IMR-90 (cell line): ENCODE results near the gene UBALD1. TPM values are rescaled to one million over a fixed set of nuclear protein-coding genes. Genes with fewer than 3 reads are reported as not detected.
A peak's percentile ranks its signal among the peaks of the same experiment; 100 is the strongest.

Source experiments
- ATAC-seq: fragments of 200-7000 bp; cut with Tn5 transposase; 2 replicates; pipeline ENCODE4 v1.9.1; 2020; ENCODE audit warnings: low read depth, mild to moderate bottlenecking, moderate library complexity
- BruUV-seq: library from RNA; stranded (reverse); fragments of 400-500 nt; replicated peaks from 2 replicates; lab custom pipeline; 2021; lab: Mats Ljungman, UMichigan
- CTCF ChIA-PET: fragments of 300-600 bp; formaldehyde crosslinking; extraction: SDS; loops from one replicate; lab custom pipeline; 2021; ENCODE audit warnings: antibody characterized with exemption; lab: Yijun Ruan, JAX
- POLR2A ChIA-PET: fragments of 300-600 bp; sonication (Branson Sonifier 250); formaldehyde crosslinking; loops from one replicate; lab custom pipeline; 2022; ENCODE audit warnings: antibody characterized with exemption; ENCODE audit not compliant: unreplicated experiment; lab: Charles Lee
- DNase-seq: peaks from one replicate; pipeline ENCODE4 v3.0.0; 2013
- H2AFZ ChIP-seq: replicated peaks from 2 replicates; pipeline ENCODE3; 2013; ENCODE audit warnings: low read length, mild to moderate bottlenecking; ENCODE audit not compliant: poor library complexity
- H2AK5ac ChIP-seq: 2 replicates; pipeline ENCODE4 v1.6.1; 2013; ENCODE audit warnings: low read depth, low read length, inconsistent platforms
- H2AK9ac ChIP-seq: replicated peaks from 2 replicates; pipeline ENCODE3; 2013; ENCODE audit warnings: mild to moderate bottlenecking, low read depth, low read length, moderate library complexity; ENCODE audit not compliant: poor library complexity
- H2BK120ac ChIP-seq: 2 replicates; pipeline ENCODE4 v1.6.1; 2013; ENCODE audit warnings: low read depth, low read length, inconsistent platforms
- H2BK15ac ChIP-seq: 3 replicates; pipeline ENCODE4 v1.6.1; 2013; ENCODE audit warnings: low read depth, low read length, inconsistent platforms
- H2BK20ac ChIP-seq: 2 replicates; pipeline ENCODE4 v1.6.1; 2013; ENCODE audit warnings: low read depth, mild to moderate bottlenecking, inconsistent platforms, low read length, moderate library complexity
- H2BK5ac ChIP-seq: 2 replicates; pipeline ENCODE4 v1.6.1; 2013; ENCODE audit warnings: mild to moderate bottlenecking, low read depth, low read length, inconsistent platforms; ENCODE audit not compliant: poor library complexity, severe bottlenecking
- H3K14ac ChIP-seq: replicated peaks from 2 replicates; pipeline ENCODE4 v1.6.1; 2013; ENCODE audit warnings: low read depth, low read length, inconsistent platforms
- H3K18ac ChIP-seq: 2 replicates; pipeline ENCODE4 v1.6.1; 2013; ENCODE audit warnings: low read depth, low read length, control low read depth
- H3K23ac ChIP-seq: 2 replicates; pipeline ENCODE4 v1.6.1; 2013; ENCODE audit warnings: low read depth, low read length, inconsistent platforms
- H3K27ac ChIP-seq: 2 replicates; pipeline ENCODE4 v1.5.1; 2013; ENCODE audit warnings: mild to moderate bottlenecking, control low read depth, low read length; ENCODE audit not compliant: insufficient read depth
- H3K27me3 ChIP-seq: 2 replicates; pipeline ENCODE4 v1.6.1; 2013; ENCODE audit warnings: low read length; ENCODE audit not compliant: control insufficient read depth, insufficient read depth
- H3K36me3 ChIP-seq: 2 replicates; pipeline ENCODE4 v1.6.1; 2013; ENCODE audit warnings: low read length, mixed read lengths; ENCODE audit not compliant: control insufficient read depth, insufficient read depth
- H3K4ac ChIP-seq: 2 replicates; pipeline ENCODE4 v1.6.1; 2013; ENCODE audit warnings: low read depth, low read length, inconsistent platforms
- H3K4me1 ChIP-seq: 2 replicates; pipeline ENCODE4 v1.6.1; 2013; ENCODE audit warnings: low read length, mixed read lengths; ENCODE audit not compliant: control insufficient read depth, insufficient read depth
- H3K4me2 ChIP-seq: 2 replicates; pipeline ENCODE4 v1.6.1; 2013; ENCODE audit warnings: low read depth, mild to moderate bottlenecking, control low read depth, low read length, moderate library complexity
- H3K4me3 ChIP-seq: 2 replicates; pipeline ENCODE4 v1.5.1; 2013; ENCODE audit warnings: low read depth, mild to moderate bottlenecking, control low read depth, low read length, moderate library complexity; ENCODE audit not compliant: insufficient read depth
- H3K56ac ChIP-seq: 2 replicates; pipeline ENCODE4 v1.6.1; 2013; ENCODE audit warnings: low read length, inconsistent platforms; ENCODE audit not compliant: insufficient read depth; ENCODE audit errors: extremely low read depth
- H3K79me1 ChIP-seq, 2 experiments: 2 replicates each; pipeline ENCODE4 v1.6.1; 2013; ENCODE audit warnings: low read length in 2 of 2, inconsistent platforms in 1 of 2, low read depth in 1 of 2
- H3K9ac ChIP-seq: 2 replicates; pipeline ENCODE4 v1.6.1; 2013; ENCODE audit warnings: low read depth, low read length, control low read depth
- H3K9me1 ChIP-seq: 2 replicates; pipeline ENCODE4 v1.6.1; 2013; ENCODE audit warnings: low read length, inconsistent platforms; ENCODE audit not compliant: insufficient read depth
- H3K9me3 ChIP-seq: 2 replicates; pipeline ENCODE4 v1.6.1; 2013; ENCODE audit warnings: low read length; ENCODE audit not compliant: control insufficient read depth, insufficient read depth
- H4K20me1 ChIP-seq: 2 replicates; pipeline ENCODE4 v1.6.1; 2013; ENCODE audit warnings: low read length, inconsistent platforms; ENCODE audit not compliant: insufficient read depth
- H4K5ac ChIP-seq: 2 replicates; pipeline ENCODE4 v1.6.1; 2013; ENCODE audit warnings: mild to moderate bottlenecking, low read depth, low read length, control low read depth
- H4K8ac ChIP-seq, 2 experiments: 2 replicates each; pipeline ENCODE4 v1.6.1; 2013; ENCODE audit warnings: low read depth in 2 of 2, low read length in 2 of 2, control low read depth in 1 of 2, inconsistent platforms in 1 of 2
- H4K91ac ChIP-seq: 2 replicates; pipeline ENCODE4 v1.6.1; 2013; ENCODE audit warnings: low read depth, low read length, inconsistent platforms; ENCODE audit not compliant: insufficient read depth
- CHD1 ChIP-seq: IDR thresholded peaks from 2 replicates; pipeline ENCODE4 v1.6.1; 2012; ENCODE audit warnings: low read depth, low read length, improper control_type of control experiment
- FOS ChIP-seq: fragments of 150-350 bp; IDR thresholded peaks from 2 replicates; pipeline ENCODE4 v1.6.1; 2016; ENCODE audit warnings: low read depth, low read length
- MXI1 ChIP-seq: IDR thresholded peaks from 2 replicates; pipeline ENCODE4 v1.6.1; 2012; ENCODE audit warnings: low read depth, mild to moderate bottlenecking, low read length, moderate library complexity, borderline replicate concordance
- NFE2L2 ChIP-seq: fragments of 150-350 bp; IDR thresholded peaks from 2 replicates; pipeline ENCODE4 v1.6.1; 2016; ENCODE audit warnings: low read depth, mild to moderate bottlenecking, low read length
- POLR2A ChIP-seq: IDR thresholded peaks from 2 replicates; pipeline ENCODE4 v1.6.1; 2012; ENCODE audit warnings: mild to moderate bottlenecking, low read depth, low read length
- WGBS, 2 experiments: methylation state at CpG; one replicate each; pipeline versions ENCODE4 v1.1.5 to v1.1.7; 2013; ENCODE audit warnings: missing lambda C conversion rate in 2 of 2; ENCODE audit not compliant: insufficient read length in 1 of 2; ENCODE audit errors: extremely low coverage in 2 of 2; 5-methylcytosine and 5-hydroxymethylcytosine counted together
- dilution Hi-C: fragments of 300-500 bp; cut with HindIII; formaldehyde crosslinking; loops from one replicate; pipeline ENCODE4 v1.14.3; 2018; ENCODE audit warnings: low sequenced_read_pairs; ENCODE audit not compliant: unreplicated experiment
- in situ Hi-C: fragments of 300-500 bp; cut with MboI; formaldehyde crosslinking; loops from 3 replicates; pipeline ENCODE4 v1.14.3; 2019; ENCODE audit warnings: low sequenced_read_pairs, inconsistent platforms, mixed read lengths
- intact Hi-C: fragments of 100-400 bp; cut with micrococcal nuclease; formaldehyde crosslinking; loops from 2 replicates; pipeline ENCODE4 v1.10.0; 2022
- polyA plus RNA-seq, 3 experiments: library from polyadenylated mRNA; depleted of rRNA; stranded (reverse); fragments of >200 nt; gene quantifications; 2 replicates each; pipeline ENCODE4 v1.2.3, GENCODE V29; 2012; ENCODE audit warnings: low replicate concordance in 1 of 3
- total RNA-seq: library from RNA; depleted of rRNA; stranded (reverse); fragments of >200 nt; gene quantifications from 2 replicates; pipeline ENCODE4 v1.2.3, GENCODE V29; 2012
- TF ChIP-seq, protein P1 (sequence below): fragments of 150-350 bp; IDR thresholded peaks from 2 replicates; pipeline ENCODE4 v1.6.1; 2017; ENCODE audit warnings: mild to moderate bottlenecking, antibody characterized with exemption, low read length, low read depth

Gene UBALD1
- total and polyA plus RNA-seq, 2 of the 4 experiments (the other 2 are of a cell fraction) = 1.3 to 14.5 TPM

DNA sequence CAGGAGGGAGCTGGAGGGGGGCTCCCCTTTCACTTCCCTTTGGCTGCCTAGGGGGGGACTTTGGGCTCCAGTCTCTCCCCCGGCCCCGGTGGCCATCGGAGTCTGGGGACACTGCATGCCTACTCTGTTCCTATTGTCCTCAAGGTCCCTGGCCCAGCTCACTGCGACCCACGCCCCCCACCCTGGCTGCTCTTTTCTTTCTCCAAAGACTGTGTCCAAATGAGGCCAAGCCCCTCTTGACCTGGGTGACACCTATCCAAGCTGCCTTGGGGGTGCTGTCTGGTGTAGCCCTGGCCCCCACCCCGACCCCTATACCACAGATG lies 12.9 kb downstream of the UBALD1 start:
- H3K4me1 ChIP-seq = no peaks in the 10 kb centered on the region
- WGBS, 2 experiments = 80% methylated on average over 1 of the region's 6 CpGs; no CpG with 5 or more reads in 1 of the 2 experiments
- no peak overlapping the region for H2BK20ac ChIP-seq
- no peak overlapping the region for H3K4ac ChIP-seq
- no peak overlapping the region for H4K5ac ChIP-seq
- no peak overlapping the region for H3K14ac ChIP-seq
- in situ Hi-C loops (no loop called here), dilution Hi-C loops (no loop called here), intact Hi-C loops (no loop called here)
- no peak overlapping the region for H2BK120ac ChIP-seq
- H3K27ac ChIP-seq = no peak overlapping the region
- peak overlapping the region; percentile 39 for H2AFZ ChIP-seq
- H3K9me1 ChIP-seq = no peaks in the 10 kb centered on the region
- no peak overlapping the region for H2AK5ac ChIP-seq
- no peaks in the 10 kb centered on the region for H3K9me3 ChIP-seq
- no peak overlapping the region for H4K8ac ChIP-seq
- H3K4me3 ChIP-seq = no peak overlapping the region
- H2BK5ac ChIP-seq = no peak overlapping the region
- H3K36me3 ChIP-seq = peaks cover 1% of the 10 kb centered on the region; the same call in 1 of the 2 replicates
- DNase-seq (no peak), ATAC-seq (no peak)
- H3K18ac ChIP-seq = no peak overlapping the region
- no peak overlapping the region for H3K9ac ChIP-seq
- no peak overlapping the region for H3K4me2 ChIP-seq
- H4K91ac ChIP-seq = no peak overlapping the region
- CTCF ChIA-PET = no interaction called here
- H4K20me1 ChIP-seq = peaks cover 3% of the 10 kb centered on the region
- no TSS peak for BruUV-seq
- no peak overlapping the region for H2AK9ac ChIP-seq
- H3K56ac ChIP-seq = no peak overlapping the region
- TF ChIP-seq, protein P1, sequence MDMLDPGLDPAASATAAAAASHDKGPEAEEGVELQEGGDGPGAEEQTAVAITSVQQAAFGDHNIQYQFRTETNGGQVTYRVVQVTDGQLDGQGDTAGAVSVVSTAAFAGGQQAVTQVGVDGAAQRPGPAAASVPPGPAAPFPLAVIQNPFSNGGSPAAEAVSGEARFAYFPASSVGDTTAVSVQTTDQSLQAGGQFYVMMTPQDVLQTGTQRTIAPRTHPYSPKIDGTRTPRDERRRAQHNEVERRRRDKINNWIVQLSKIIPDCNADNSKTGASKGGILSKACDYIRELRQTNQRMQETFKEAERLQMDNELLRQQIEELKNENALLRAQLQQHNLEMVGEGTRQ = no peak
- TF ChIP-seq FOS = no peak
- TF ChIP-seq NFE2L2 = no peak
- TF ChIP-seq POLR2A = no peak
- no peak for TF ChIP-seq MXI1
- no peak for TF ChIP-seq CHD1
- H3K27me3 ChIP-seq = peaks cover 24% of the 10 kb centered on the region
- H3K23ac ChIP-seq = no peak overlapping the region
- H3K79me1 ChIP-seq = no peaks in the 10 kb centered on the region
- POLR2A ChIA-PET = no interaction called here
- H2BK15ac ChIP-seq = no peak overlapping the region
